ENCODE results near the gene CCDC66.

Gene CCDC66

DNA sequence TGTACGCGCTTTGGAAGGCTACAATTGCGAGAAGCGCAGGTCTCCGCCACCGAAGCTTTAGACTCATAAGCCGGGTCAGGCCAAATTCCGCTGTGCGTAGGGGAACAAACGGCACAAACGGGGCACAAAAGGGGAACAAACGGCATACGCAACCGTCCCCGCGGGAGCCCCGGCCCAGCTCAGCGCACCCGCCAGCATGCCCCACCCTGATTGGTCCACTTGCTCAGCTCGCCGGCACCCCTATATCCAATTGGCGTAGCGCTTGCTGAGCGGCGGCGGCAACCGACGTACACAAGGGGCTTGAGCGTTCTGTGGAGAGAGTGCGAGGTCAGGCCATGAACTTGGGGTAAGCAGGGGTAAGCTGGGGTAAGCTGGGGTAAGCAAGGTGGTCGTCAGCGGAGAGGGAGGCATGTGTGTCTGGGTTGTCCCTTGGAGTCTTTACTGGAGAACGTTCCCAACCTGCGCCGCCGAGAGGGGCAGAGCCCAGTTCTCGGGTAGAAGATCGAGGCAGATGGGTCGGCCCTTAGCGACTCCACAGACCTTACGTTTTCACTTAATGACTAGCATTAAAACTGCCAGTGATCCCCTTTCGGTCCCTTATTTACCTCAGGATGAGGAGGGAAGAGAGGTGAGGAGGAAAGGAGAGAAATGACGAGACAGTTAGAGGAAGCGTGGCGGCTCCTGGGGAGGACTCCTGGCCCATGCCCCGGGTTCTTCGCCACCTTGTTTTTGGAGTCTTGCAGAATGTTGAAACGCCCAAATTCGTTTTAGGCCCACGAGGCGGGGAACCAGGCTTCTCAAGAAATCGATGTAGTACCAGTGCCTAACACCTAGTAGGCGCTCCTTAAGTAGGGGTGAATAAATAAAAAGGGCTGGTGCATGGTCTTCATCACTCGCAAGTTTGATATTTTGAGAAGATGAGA is at the start of gene CCDC66:
CCDC66 (plus strand) TSS at position 268 of the 923 bp plus-strand sequence; CDS start at position 336, 68 bp downstream.
- TF ChIP-seq GATA2 (IDR thresholded peaks at IDR 0.05; ENCODE audit: low read depth, low read length) (no peak), GATA3 (IDR thresholded peaks at IDR 0.05; ENCODE audit: low read depth, low read length) (no peak)

DNA sequence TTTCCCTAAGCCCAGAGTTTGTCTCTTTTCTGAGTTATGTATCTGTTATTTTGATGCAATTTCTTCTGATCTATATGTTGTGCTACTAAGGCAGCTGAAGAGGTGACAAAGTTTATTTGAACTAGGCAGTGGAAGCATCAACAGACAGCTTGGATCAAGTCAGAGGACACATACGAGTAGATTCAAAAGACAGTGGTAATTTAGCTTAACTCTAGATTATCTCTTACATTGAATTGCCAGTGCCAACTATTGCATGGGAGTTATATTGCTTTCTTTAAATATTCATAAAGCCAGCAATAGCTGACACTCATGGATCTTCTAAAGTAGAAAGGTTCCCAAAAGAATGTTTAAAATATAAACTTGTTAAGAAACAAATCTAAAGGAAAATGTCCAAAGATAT is 37.3 kb upstream of the CCDC66 start:
- TF ChIP-seq GATA3 (IDR thresholded peaks at IDR 0.05; ENCODE audit: low read depth, low read length): no peak
- TF ChIP-seq GATA2 (IDR thresholded peaks at IDR 0.05; ENCODE audit: low read depth, low read length): no peak

DNA sequence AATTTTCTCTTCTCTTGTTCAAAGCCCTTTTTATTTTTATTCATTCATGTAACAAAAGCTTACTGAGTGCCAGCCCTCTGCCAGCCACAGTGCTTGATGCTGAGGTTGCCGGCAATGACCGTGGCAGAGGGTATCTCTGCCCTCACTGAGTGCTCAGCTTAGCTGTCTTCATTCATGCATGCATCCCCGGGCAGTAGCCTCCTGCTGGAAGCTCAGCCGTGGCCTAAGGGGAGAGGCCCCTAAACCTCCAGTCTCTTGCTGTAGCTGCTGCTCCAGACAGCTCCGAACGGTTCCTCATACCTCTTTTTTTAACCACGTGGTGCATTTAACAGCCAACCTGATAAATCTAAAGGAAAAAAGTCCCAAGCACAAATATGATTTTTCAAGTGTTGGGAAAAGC is 34.6 kb upstream of the CCDC66 start:
- TF ChIP-seq GATA2 (IDR thresholded peaks at IDR 0.05; ENCODE audit: low read depth, low read length): no peak

DNA sequence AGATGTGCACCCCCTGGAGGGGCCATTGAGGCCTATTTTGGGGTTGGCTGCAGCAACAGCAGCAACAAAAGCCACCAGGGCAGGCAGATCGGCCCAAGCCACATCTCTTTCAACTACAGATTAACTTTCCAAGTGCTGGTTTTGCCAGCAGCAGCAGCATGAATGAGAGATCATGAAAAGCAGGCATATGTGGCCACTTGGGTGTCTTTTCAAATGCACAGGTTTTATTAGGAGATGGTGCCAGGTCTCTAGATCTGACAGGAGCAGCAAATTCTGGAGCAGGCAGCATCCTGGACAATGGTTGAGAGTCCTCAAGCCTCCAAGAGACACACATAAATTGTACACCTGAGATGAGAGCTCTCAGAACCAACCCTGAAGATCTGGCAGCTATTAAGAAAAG is 31.7 kb upstream of the CCDC66 start:
- TF ChIP-seq GATA2 (IDR thresholded peaks at IDR 0.05; ENCODE audit: low read depth, low read length) (no peak), GATA3 (IDR thresholded peaks at IDR 0.05; ENCODE audit: low read depth, low read length) (no peak)

DNA sequence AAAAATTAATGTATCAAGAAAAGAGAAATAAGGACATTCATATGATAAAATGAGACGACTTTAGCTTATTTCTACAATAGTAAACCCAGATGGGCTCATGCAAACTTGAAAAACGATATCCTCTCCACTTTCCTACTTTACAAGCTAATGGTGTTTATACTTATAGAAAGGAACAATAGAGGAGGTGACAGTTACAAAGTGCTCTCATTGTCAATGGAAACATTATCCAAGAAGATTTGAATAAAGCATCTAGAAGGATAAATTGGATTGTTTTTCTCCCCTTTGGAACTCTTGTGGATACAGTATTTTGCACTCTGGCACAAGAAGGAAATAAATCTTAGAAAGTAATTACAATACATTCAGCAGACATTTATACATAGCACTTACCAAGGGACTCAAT is 20.2 kb upstream of the CCDC66 start:
- TF ChIP-seq GATA3 (IDR thresholded peaks at IDR 0.05; ENCODE audit: low read depth, low read length) (no peak), GATA2 (IDR thresholded peaks at IDR 0.05; ENCODE audit: low read depth, low read length) (no peak)

DNA sequence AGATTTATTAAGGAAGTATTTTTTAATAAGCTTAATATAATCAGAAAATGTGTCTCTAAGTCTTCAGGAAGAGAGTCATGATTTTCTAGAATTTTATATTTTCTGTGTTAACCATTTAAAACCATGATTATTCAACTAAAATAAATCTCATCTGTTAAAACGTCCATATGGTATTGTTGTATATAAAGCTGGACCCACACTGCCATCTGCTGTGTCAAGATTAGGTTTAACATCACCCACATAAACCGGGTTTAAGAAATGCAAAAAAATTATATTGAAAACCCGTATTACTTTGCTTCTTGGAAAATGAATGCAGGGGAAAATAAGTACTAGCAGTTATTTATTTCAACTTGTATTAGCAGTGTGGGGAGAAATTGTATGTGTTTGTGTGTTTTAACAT is 9.5 kb upstream of the CCDC66 start:
- TF ChIP-seq GATA2 (IDR thresholded peaks at IDR 0.05; ENCODE audit: low read depth, low read length) (no peak), GATA3 (IDR thresholded peaks at IDR 0.05; ENCODE audit: low read depth, low read length) (no peak)

DNA sequence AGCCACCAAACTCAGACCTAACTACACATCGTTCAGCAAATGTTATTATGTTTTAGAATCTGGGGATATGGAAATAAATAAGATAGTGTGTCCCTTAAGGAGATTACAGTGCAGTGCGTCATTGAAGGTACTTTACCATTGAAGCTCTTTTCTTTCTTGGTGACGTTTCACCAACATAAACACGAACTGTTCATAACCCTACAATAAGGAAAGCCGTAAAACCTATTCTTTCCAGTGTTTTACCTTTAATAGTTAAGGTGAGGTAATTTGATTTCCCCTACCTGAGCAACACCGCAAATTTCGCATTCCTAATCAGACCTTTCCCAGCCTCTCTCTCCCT is 826 bp downstream of the CCDC66 start:
- TF ChIP-seq GATA3 (IDR thresholded peaks at IDR 0.05; ENCODE audit: low read depth, low read length) (no peak), GATA2 (IDR thresholded peaks at IDR 0.05; ENCODE audit: low read depth, low read length) (no peak)

DNA sequence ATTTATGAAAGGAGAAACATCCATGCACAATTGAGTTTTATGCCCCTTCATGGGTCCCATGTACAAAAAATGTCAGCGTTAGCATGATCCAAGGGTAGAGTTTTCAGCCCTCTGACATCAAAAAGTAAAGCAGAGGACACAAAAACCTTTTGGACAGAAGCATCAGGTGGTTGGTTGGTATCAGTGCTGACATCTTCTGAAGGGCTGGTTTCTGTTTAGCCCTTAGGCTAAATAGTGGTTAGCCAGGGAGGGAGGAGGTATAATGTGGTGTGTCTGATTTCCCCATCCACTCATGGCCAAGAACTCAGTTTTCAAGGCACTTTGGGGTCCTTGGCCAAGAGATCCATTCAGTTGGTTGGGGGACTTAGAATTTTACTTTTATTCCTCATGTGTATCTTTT is 16.5 kb downstream of the CCDC66 start:
- TF ChIP-seq GATA2 (IDR thresholded peaks at IDR 0.05; ENCODE audit: low read depth, low read length): no peak
- no peak for TF ChIP-seq GATA3 (IDR thresholded peaks at IDR 0.05; ENCODE audit: low read depth, low read length)

DNA sequence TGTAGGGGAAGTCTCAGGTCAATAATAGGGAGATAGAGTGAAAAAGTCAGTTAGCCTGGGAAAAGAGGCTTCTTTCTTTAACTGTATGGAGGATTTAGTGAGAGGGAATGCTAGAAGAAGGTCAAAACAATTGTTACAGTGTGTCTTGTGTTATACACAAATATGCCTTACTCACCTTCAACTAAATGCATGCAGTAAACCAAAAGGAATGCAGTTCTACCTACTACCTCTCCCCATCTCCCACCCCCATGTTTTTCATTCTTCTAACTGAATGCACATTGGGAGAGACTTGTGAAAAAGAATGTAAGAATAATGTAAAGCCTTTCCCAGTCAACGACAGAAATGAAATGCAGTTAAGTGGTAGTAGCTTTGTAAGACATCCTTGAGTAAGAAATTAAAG is 33.8 kb downstream of the CCDC66 start:
- TF ChIP-seq GATA2 (IDR thresholded peaks at IDR 0.05; ENCODE audit: low read depth, low read length): no peak
- TF ChIP-seq GATA3 (IDR thresholded peaks at IDR 0.05; ENCODE audit: low read depth, low read length): no peak

DNA sequence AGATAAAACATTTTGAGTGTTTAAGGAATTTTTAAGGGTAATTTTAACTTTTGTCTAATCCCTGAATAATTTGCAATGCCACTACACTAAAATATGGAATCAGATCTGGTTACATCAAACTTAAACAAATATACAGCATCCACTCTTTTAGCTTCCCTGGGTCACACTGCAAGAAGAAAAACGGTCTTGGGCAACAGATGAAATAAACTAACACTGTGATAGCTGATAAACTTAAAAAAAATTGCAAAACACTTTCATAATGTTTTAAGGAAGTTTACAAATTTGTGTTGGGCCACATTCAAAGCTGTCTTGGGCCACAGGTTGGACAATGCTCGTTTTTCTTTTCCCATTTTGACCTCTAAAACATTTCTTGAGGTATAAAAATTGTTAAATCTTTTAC is 34.3 kb downstream of the CCDC66 start:
- TF ChIP-seq GATA2 (IDR thresholded peaks at IDR 0.05; ENCODE audit: low read depth, low read length) (no peak), GATA3 (IDR thresholded peaks at IDR 0.05; ENCODE audit: low read depth, low read length) (no peak)

DNA sequence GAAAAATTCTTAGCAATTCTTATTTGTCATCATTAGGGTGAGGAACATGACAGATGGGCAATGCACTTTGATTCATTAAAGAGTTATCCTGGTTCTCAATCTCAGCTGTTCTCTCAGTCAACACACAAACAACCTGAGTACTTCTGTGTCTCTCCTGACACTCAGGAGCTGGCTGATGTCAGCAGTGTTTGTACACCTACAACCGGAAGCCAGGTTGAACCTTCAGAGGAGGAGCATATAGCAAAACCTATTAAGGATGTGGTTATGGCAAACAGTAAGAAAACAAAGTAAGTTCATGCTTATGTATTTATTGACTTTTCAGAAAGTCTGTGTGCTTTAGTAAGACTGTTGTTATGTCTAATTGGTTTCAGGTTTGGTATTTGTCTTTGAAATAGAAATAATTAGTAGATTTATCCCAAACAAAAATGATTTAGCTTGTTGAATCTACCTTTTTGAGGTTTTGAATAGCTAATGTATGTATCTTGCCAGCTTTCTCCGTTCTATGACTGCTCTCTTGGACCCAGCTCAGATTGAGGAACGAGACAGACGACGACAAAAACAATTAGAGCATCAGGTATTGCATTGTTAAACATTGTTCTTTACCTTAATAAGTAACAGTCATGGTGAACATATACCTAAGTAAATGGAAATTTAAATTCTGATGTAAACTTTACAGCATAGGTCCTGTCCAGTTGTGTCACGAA is 36.6 kb downstream of the CCDC66 start:
- TF ChIP-seq GATA3 (IDR thresholded peaks at IDR 0.05; ENCODE audit: low read depth, low read length) (no peak), GATA2 (IDR thresholded peaks at IDR 0.05; ENCODE audit: low read depth, low read length) (no peak)

DNA sequence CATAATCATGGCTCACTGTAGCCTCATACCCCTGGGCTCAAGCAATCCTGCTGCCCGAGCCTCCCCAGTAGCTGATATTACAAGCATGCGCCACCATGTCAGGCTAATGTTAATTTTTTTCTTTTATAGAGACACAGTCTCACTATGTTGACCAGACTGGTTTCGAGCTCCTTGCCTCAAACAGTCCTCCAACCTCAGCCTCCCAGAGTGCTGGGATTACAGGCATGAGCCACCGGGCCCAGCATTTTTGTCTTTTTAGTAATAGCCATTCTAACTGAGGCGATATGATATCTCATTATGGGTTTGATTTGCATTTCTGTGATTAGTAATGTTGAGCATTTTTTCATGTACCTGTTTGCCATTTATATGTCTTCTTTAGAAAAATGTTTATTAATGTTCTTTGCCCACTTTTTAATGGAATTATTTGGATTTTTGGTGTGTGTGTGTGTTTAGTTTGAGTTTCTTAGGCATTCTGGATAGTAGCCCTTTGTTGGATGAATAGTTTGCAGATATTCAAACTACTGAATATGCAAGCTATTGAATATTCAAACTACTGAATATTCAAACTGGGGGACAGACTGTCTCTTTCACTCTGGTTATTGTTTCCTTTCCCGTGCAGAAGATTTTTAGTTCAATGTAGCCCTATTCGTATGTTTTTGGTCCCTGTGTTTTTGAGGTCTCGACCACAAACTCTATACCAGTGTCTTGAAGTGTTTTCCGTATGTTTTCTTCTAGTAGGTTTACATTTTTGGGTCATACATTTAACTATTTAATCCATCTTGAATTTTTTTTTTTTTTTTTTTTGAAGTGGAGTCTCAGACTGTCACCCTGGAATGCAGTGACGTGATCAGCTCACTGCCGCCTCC is 39.2 kb downstream of the CCDC66 start:
- TF ChIP-seq GATA2 (IDR thresholded peaks at IDR 0.05; ENCODE audit: low read depth, low read length) (no peak), GATA3 (IDR thresholded peaks at IDR 0.05; ENCODE audit: low read depth, low read length) (no peak)

DNA sequence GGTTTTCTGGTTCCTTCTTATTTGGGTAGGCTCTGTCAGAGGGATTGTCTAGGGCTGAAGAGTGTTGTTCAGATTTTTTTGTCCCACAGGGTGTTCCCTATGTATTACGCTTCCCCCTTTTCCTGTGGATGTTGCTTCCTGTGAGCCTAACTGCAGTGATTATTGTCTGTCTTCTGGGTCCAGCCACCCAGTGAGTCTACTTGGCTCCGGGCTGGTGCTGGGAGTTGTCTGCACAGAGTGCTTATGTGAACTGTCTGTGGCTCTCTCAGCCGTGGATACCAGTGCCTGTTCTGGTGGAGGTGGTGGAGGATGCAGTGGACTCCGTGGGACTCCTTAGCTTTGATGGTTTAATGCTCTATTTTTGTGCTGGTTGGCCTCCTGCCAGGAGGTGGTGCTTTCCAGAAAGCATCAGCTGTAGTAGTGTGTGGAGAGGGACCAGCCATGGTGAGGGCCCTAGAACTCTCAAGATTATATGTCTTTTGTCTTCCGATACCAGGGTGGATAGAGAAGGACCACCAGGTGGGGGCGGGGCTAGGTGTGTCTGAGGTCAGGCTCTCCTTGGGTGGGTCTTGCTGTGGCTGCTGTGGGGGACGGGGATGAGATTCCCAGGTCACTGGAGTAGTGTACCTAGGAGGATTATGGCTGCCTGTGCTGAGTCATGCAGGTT is 53.8 kb downstream of the CCDC66 start:
- TF ChIP-seq GATA3 (IDR thresholded peaks at IDR 0.05; ENCODE audit: low read depth, low read length) (no peak), GATA2 (IDR thresholded peaks at IDR 0.05; ENCODE audit: low read depth, low read length) (no peak)

DNA sequence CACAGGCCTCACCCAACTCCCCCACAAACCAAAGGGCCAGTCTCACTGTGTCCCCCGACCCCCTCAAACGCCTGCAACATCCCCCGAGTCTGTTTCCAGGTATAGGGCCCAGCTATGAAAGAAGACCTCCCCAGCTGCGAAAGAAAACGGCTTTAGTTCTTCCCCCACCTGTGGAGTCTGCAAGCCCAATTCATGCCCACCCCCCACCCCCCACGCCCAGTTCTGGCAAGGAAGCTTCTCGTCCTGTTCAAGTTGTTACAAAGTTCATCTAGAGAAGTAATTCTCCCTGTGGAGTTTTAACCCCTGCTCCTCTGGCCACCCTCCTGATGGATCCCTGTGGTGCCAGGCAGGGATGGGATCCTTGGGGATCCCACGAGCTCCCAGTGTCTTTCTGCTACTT is 54.4 kb downstream of the CCDC66 start:
- TF ChIP-seq GATA3 (IDR thresholded peaks at IDR 0.05; ENCODE audit: low read depth, low read length): no peak
- no peak for TF ChIP-seq GATA2 (IDR thresholded peaks at IDR 0.05; ENCODE audit: low read depth, low read length)

All from SH-SY5Y (cell line).